22Rv1 (cell line): ENCODE data around the gene PRMT3.

ENCODE experiments used
- H3K27ac ChIP-seq: fragments of 450-650 bp; 2 replicates; pipeline ENCODE4 v1.5.1; 2017
- CTCF ChIP-seq: fragments of 450-650 bp; IDR thresholded peaks from 2 replicates; pipeline ENCODE4 v1.5.1; 2017; ENCODE audit warnings: mild to moderate bottlenecking
- ZFX ChIP-seq: fragments of 450-650 bp; IDR thresholded peaks from 2 replicates; pipeline ENCODE4 v1.6.1; 2017; ENCODE audit warnings: antibody characterized with exemption, borderline replicate concordance

The PRMT3 gene

GRCh38 chr11:20387261-20388095, at the start of gene PRMT3:
TSS of gene PRMT3 (plus strand) at chr11:20387716. CDS start at chr11:20387747, 31 bp downstream.
- H3K27ac ChIP-seq, result peak within 1 kb of the TSS; percentile 71
- no peak for TF ChIP-seq ZFX
- TF ChIP-seq CTCF, result peak; percentile 5

DNA sequence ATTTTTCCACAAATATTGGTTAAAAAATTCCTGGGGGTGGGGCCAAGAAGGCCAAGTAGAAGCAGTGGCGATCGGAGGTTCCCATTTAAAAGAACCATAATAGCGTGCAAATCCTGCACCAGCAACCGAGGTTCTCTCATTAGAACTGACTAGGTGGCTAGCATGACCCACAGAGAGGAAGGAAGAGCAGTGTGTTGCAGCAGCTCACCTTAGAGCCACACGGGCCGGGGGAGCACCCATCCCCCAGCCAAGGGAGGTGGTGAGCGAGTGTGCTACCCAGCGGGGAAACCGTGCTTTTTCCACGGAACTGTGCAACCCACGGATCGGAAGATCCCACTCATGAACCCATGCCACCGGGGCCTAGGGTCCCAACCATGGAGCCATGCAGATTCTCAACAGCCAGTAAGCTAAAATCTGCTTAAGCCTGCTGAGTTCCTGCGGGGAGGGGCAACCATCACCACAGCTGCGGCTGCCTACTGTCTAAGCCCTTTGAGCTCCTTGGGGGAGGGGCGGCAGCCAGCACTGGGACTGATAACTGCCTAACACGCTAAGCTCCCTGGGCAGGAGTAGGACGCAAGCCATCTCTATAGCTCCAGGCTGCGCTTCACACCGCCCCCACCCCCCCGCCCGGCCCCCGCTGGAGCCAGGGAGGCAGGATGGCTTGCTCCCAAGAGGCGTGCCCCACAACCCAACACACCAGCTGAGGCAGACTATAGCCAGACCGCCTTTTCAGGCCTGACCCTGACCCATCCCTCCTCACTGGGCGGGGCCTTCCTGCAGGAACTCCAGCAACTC, 45.0 kb upstream of the PRMT3 start:
- TF ChIP-seq ZFX, result no peak
- no peak overlapping the region for H3K27ac ChIP-seq

GRCh38 chr11:20351136-20351535, 36.4 kb upstream of the PRMT3 start:
- H3K27ac ChIP-seq, result no peak overlapping the region
- no peak for TF ChIP-seq CTCF
- TF ChIP-seq ZFX, result no peak

DNA sequence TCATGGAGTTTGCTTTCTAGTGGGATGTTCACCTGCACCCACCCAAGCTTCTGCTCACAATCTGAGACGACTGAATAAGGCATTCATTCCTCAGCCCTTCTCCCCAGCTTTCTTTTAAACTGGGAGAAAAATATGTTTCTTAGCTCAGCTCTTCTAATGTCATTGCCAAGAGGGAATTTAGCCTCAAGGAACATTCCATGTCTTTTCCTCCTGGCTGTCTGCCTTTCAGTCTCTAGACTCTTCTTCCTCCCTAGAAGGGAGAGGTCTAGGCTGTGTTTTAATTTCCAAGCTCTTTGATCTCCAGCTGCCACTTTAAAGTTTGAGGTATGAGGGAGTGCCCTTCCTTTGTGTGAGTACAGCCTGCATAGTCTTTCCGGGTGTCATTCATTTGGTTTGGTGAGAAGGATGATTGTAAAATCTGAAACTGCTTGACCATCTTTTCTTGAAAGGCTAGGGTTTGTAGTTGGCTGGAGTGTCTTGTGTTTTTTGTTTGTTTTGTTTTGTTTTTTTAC, 35.7 kb upstream of the PRMT3 start:
- no peak overlapping the region for H3K27ac ChIP-seq
- TF ChIP-seq ZFX, result no peak
- no peak for TF ChIP-seq CTCF

DNA sequence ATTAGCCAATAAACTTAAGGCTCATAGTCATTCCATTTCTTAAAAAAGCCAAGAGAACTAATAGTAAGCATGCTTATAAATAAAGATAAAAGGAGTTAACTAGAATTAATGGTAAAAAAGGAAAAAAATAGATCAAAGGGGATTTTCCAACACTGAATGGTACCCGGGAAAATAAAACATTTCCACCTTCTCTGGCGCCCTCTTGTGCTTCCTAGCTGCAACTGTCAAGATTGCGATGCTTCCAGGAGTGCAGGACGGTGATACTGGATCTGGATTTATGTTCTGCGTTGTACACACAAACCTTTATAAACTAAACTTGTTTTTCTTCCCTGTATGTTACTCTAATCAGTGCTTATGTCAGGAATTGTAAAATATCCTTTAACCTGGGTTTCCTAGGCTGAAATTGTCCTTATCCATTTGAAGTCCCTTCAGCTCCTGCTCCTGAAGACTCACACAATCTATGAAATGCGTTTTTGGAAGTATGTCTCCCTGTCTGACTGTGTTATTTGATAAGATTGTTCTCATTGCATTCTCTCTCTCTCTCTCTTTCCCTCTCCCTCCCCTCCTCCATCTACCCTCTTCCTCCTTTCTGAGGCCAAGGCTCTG, 33.6 kb upstream of the PRMT3 start:
- no peak for TF ChIP-seq ZFX
- peak; percentile 87 for TF ChIP-seq CTCF
- no peak overlapping the region for H3K27ac ChIP-seq

DNA sequence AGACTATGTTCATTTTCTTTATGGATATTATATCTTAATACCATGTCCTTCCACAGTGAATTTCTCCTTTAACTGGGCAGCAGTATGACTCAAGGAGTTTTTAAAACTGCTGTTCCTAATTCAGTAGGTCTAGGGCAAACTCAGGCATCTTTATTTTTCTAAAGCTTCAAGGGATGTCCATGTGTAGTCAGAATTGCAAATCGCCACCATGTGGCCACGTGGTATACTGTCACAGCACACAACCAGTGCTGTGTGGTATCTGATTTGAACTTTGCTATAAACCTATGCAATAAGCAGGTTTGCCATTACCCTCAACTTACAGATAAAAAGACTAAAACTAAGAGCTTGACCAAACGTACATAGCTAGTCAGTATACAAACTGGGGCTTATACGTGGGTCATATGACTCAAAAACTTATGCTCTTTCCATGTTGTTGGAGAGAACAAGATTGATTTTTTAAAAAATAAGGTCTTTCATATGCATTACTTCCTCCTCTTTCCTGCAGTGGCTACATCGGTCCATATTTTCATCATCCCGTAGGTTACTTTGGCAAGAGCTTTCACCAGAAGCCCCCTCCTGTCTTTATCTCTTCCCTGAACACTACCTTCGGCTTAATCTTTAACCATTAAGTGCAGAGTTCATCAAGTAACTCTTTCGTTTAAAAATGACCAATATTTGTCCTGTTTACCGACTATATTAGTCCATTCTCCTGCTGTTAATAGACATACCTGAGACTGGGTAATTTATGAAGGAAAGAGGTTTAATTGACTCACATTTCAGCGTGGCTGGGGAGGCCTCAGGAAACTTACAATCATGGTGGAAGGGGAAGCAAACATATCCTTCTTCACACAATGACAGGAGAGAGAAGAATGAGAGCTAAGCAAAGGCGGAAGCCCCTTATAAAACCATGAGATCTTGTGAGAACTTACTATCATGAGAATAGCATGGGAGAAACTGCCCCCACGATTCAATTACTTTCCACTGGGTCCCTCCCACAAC, 32.0 kb upstream of the PRMT3 start:
- peak; percentile 77 for TF ChIP-seq CTCF
- TF ChIP-seq ZFX, result no peak
- no peak overlapping the region for H3K27ac ChIP-seq
